ENCODE results near the gene UGGT1. TPM values are rescaled to one million over a fixed set of nuclear protein-coding genes. Genes with fewer than 3 reads are reported as not detected.

Gene UGGT1
- total and polyA plus RNA-seq, 2 experiments from 2014 or later = 11.5 to 65.0 TPM

GRCh38 chr2:128177315-128177714, 86.3 kb downstream of the UGGT1 start:
- Histone ChIP-seq H3K9me2 (ENCODE audit: insufficient read depth) (no peaks in the 10 kb centered on the region), H2AFZ (no peak overlapping the region), H3K79me2 (replicated peaks; ENCODE audit: insufficient read depth) (no peaks in the 10 kb centered on the region), H3K27me3 (ENCODE audit: insufficient read depth) (no peaks in the 10 kb centered on the region), H3K36me3 (ENCODE audit: insufficient read depth) (peaks cover 67% of the 10 kb centered on the region), H3K4me1 (ENCODE audit: insufficient read depth) (no peaks in the 10 kb centered on the region), H3K4me2 (no peak overlapping the region), H3F3A (replicated peaks; ENCODE audit: low read depth) (no peaks in the 10 kb centered on the region), H3K4me3 (no peak overlapping the region), H3K27ac (ENCODE audit: low read depth) (no peak overlapping the region), H4K20me1 (replicated peaks; ENCODE audit: insufficient read depth) (peaks cover 14% of the 10 kb centered on the region)
- no peak for ATAC-seq
- H3K4me1 Mint-ChIP-seq = no peaks in the 10 kb centered on the region
- TF ChIP-seq CTCF (conservative IDR thresholded peaks at IDR 0.05; ENCODE audit: low read depth in 2 of 2) (no peak), NANOG (IDR thresholded peaks at IDR 0.05; ENCODE audit: borderline replicate concordance) (no peak), ETS1 (IDR thresholded peaks at IDR 0.05) (no peak), ZNF462 (CRISPR knock-in tag; IDR thresholded peaks at IDR 0.05) (no peak), REST (IDR thresholded peaks at IDR 0.05; ENCODE audit: unreplicated experiment) (no peak), STAT1 (IDR thresholded peaks at IDR 0.05; ENCODE audit: unreplicated experiment) (no peak), POLR2AphosphoS5 (IDR thresholded peaks at IDR 0.05; ENCODE audit: low read depth) (no peak), EZH2 (IDR thresholded peaks at IDR 0.05; ENCODE audit: low read depth, unreplicated experiment) (no peak), ZNF114 (CRISPR knock-in tag; IDR thresholded peaks at IDR 0.05) (no peak), ZNF331 (CRISPR knock-in tag; IDR thresholded peaks at IDR 0.05; ENCODE audit: low read depth) (no peak), EZH2phosphoT487 (IDR thresholded peaks at IDR 0.05; ENCODE audit: unreplicated experiment) (no peak)
- no peak for DNase-seq (ENCODE audit: low spot score)
- no peak overlapping the region for H3K27ac Mint-ChIP-seq
- H3K4me3 Mint-ChIP-seq = no peak overlapping the region
- H3K9me3 Mint-ChIP-seq = no peaks in the 10 kb centered on the region
- H3K36me3 Mint-ChIP-seq (ENCODE audit: low read depth) = peaks cover 81% of the 10 kb centered on the region
- no peaks in the 10 kb centered on the region for H3K27me3 Mint-ChIP-seq (ENCODE audit: insufficient read depth, low read depth, poor library complexity)
